GM12873 (cell line): Measurements from ENCODE around the gene MAPK8.

ENCODE experiments used
- CTCF ChIP-seq: IDR thresholded peaks from 2 replicates; pipeline ENCODE4 v1.5.1; 2012; ENCODE audit warnings: low read depth, mild to moderate bottlenecking, moderate library complexity, low read length, control low read depth; ENCODE audit not compliant: insufficient read depth; ENCODE audit errors: missing control alignments

The MAPK8 gene

DNA sequence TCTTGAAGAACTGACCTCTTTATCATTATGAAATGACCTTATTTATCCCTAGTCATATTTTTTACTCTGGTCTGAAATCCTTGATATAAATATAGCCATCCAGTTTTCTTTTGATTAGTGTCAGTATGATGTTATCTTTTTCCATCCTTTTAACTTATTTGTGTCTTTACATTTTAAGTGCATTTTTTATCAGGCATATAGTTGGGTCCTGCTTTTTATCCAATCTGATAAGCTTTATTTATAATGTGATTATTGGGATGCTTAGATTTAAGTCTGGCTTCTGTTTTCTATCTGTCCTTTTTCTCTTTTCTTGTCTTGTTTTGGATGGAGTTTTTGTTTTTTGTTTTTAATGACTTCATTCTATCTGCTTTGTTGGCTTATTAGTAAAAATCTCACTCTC, 179.2 kb downstream of the MAPK8 start:
- no peak for TF ChIP-seq CTCF

DNA sequence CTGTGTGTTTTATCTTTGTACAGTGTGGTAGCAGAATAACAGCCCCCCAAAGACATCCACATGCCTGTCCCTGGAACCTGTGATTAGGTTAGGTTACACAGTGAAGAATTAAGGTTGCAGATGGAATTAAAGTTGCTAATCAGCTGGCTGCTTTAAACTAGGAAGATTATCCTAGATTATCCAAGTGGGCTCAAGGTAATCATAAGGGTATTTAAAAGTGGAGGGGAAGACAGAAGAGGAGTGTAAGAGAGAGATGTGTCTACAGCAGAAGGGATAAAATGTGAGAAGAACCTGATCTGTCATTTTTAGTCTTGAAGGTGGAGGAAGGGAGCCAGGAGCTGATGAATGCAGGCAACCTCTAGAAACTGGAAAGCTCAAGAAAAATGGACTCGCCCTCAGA, 180.8 kb downstream of the MAPK8 start:
- TF ChIP-seq CTCF = no peak
